HCT116 (cell line): ENCODE data around the gene TOMM40L.

Experiments used
- CTCF ChIP-seq, 3 experiments: fragments of 200-600 bp in 1 of 3; sonication (generic) in 1 of 3; IDR thresholded peaks in 2 of 3; conservative IDR thresholded peaks in 1 of 3; 2 replicates each; pipeline ENCODE4 v1.5.1; 2012 to 2017; ENCODE audit warnings: low read depth in 2 of 3, low read length in 2 of 3, antibody characterized with exemption in 1 of 3, borderline replicate concordance in 1 of 3, control low read depth in 1 of 3, mild to moderate bottlenecking in 1 of 3, mixed read lengths in 1 of 3, mixed run types in 1 of 3, moderate library complexity in 1 of 3; ENCODE audit not compliant: insufficient read depth in 1 of 3
- EGR1 ChIP-seq: IDR thresholded peaks from 2 replicates; pipeline ENCODE4 v1.6.1; 2012; ENCODE audit warnings: low read depth
- EZH2 ChIP-seq: fragments of 200-600 bp; sonication (generic); IDR thresholded peaks from 2 replicates; pipeline ENCODE4 v1.6.1; 2017; ENCODE audit warnings: antibody characterized with exemption, mixed run types
- EZH2phosphoT487 ChIP-seq: fragments of 200-600 bp; IDR thresholded peaks from 2 replicates; pipeline ENCODE4 v1.6.1; 2018; ENCODE audit warnings: antibody characterized with exemption, borderline replicate concordance
- MAX ChIP-seq: IDR thresholded peaks from 2 replicates; pipeline ENCODE4 v1.6.1; 2012
- POLR2A ChIP-seq: IDR thresholded peaks from 2 replicates; pipeline ENCODE4 v1.7.0; 2011; ENCODE audit warnings: borderline replicate concordance; ENCODE audit not compliant: insufficient read depth, insufficient read length; ENCODE audit errors: extremely low read depth
- POLR2AphosphoS5 ChIP-seq: IDR thresholded peaks from 2 replicates; pipeline ENCODE4 v1.6.1; 2011; ENCODE audit warnings: mild to moderate bottlenecking, low read depth, low read length, moderate library complexity
- RAD21 ChIP-seq: IDR thresholded peaks from 2 replicates; pipeline ENCODE4 v1.6.1; 2012; ENCODE audit warnings: low read depth, mild to moderate bottlenecking
- SIN3A ChIP-seq: IDR thresholded peaks from 2 replicates; pipeline ENCODE4 v1.6.1; 2012; ENCODE audit warnings: low read depth
- ZNF274 ChIP-seq: fragments of 200-500 bp; sonication (Bioruptor generic); IDR thresholded peaks from 2 replicates; pipeline ENCODE4 v1.6.1; 2014; ENCODE audit warnings: mild to moderate bottlenecking, low read depth, low read length, inconsistent platforms
- TF ChIP-seq, protein P1 (sequence below): IDR thresholded peaks from 2 replicates; pipeline ENCODE4 v1.6.1; 2012
- TF ChIP-seq, protein P2 (sequence below): IDR thresholded peaks from 2 replicates; pipeline ENCODE4 v1.6.1; 2011; ENCODE audit warnings: mild to moderate bottlenecking, low read length, moderate library complexity; ENCODE audit not compliant: insufficient replicate concordance; ENCODE audit errors: extremely low read depth

DNA sequence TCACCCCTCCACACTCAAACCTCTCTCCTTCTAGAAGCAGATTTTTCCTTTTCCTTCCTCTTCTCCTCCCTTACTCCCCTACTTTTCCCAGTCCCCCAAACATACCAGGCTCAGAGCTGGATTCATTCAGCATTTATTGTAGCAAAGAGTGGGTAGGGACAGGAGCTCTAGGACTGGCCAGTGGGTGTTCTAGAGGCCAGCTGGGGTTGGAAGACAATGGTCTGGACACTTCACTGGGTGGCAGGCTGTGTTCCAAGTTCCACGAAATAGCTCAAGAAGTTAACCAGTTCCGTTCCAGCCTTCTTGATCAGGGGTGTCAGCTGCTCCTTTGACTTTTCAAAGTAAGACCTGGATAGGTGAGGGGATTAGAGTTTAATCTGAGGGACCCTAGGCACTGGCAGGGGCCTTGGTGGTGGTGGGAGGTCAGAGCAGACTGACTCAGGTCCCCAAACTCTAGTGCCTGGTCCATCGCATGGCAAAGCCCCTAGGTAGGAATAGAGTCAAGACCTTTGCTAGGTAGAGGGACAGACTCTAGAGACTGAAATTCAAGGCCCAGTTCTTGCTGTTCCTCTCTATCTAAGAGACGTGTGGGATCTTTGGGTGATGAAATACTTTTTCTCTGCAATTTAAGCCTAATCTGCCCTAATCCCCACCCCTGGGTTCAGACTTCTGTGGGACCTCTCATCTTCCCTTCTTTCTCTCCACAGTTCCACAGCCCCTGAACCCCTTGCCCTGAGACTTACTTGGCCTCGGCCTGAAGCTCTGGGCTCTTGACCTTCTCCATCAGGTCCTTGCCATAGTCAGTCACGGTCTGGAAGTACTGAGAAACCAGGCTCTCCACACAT is 3.5 kb upstream of the TOMM40L start:
- TF ChIP-seq RAD21, result no peak
- TF ChIP-seq CTCF (IDR thresholded peaks at IDR 0.05 in 2 of 3, conservative IDR thresholded peaks at IDR 0.05 in 1 of 3; ENCODE audit: borderline replicate concordance in 1 of 3, insufficient read depth in 1 of 3, low read depth in 2 of 3, low read length in 2 of 3), result no peak
- no peak for TF ChIP-seq POLR2AphosphoS5
- no peak for TF ChIP-seq ZNF274
- TF ChIP-seq SIN3A, result no peak
- TF ChIP-seq POLR2A, result no peak
- TF ChIP-seq, protein P1, sequence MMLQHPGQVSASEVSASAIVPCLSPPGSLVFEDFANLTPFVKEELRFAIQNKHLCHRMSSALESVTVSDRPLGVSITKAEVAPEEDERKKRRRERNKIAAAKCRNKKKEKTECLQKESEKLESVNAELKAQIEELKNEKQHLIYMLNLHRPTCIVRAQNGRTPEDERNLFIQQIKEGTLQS, result no peak
- TF ChIP-seq EZH2, result no peak
- TF ChIP-seq EZH2phosphoT487, result no peak
- TF ChIP-seq, protein P2, sequence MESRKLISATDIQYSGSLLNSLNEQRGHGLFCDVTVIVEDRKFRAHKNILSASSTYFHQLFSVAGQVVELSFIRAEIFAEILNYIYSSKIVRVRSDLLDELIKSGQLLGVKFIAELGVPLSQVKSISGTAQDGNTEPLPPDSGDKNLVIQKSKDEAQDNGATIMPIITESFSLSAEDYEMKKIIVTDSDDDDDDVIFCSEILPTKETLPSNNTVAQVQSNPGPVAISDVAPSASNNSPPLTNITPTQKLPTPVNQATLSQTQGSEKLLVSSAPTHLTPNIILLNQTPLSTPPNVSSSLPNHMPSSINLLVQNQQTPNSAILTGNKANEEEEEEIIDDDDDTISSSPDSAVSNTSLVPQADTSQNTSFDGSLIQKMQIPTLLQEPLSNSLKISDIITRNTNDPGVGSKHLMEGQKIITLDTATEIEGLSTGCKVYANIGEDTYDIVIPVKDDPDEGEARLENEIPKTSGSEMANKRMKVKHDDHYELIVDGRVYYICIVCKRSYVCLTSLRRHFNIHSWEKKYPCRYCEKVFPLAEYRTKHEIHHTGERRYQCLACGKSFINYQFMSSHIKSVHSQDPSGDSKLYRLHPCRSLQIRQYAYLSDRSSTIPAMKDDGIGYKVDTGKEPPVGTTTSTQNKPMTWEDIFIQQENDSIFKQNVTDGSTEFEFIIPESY, result no peak
- no peak for TF ChIP-seq EGR1
- no peak for TF ChIP-seq MAX
